HG03521 (cell line): ENCODE data around the gene SOBP.
"Not testable (repeated sequence)": the region's sequence is repeated elsewhere in the genome, so short reads cannot be mapped to it uniquely, and the experiment has no call there.

Source experiments
- ATAC-seq: cut with Tn5 transposase; IDR thresholded peaks from one replicate; pipeline ENCODE4 v1.9.1; 2021; ENCODE audit warnings: mild to moderate bottlenecking, moderate library complexity; ENCODE audit not compliant: unreplicated experiment

SOBP gene

DNA sequence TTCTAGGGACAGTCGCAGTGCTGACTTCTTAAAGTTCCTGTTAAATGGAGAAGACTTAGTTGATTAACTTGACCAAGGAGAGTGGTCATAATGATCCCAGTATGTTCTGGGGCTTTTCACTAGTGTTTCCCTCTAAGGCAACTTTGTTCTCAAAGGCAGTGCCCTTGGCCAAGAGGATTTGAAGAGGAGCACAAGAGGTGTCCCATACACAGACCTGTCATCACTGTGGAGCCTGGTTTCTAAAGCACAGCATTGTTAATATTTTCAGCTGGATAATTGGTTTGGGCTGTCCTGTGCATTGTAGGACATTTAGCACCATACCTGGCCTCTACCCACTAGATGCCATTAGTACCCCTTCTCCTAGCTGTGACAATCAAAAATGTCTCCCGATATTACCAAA is 30.8 kb downstream of the SOBP start:
- ATAC-seq = not testable (repeated sequence)

DNA sequence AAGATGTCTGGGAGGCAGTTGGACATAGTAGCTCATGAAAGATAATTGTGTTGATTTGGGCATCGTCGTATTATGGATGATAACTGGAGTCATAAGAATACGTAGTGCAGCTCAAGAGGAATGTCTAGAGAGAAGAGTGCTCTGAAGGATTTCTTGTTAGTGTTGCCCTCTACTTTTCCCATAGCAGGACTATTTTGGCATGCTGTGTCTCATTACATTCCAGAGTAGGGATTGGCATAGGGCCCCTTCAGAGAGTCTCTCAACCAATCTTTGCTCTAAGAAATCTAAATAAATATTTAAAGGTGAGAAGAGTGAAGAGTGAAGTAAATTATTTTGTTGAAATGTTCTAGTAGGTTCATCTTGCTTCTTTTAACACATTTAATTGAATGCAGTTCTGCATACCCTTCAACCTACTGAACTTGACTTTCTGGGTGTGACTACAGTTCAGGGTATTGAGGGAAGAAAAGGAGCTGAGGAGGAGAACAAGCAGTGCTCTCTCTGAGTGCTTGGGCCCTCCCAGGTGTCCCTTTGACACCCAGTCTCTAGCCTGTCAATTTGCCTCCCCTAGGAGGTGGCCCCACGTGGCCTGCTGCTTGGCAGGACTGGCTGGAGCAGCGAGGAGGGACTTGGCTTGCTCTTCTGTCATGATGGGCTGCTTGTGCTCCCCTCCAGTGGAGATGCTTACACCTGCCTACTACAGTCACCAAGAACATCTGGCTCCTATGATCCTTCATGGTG is 33.3 kb downstream of the SOBP start:
- ATAC-seq = no peak

DNA sequence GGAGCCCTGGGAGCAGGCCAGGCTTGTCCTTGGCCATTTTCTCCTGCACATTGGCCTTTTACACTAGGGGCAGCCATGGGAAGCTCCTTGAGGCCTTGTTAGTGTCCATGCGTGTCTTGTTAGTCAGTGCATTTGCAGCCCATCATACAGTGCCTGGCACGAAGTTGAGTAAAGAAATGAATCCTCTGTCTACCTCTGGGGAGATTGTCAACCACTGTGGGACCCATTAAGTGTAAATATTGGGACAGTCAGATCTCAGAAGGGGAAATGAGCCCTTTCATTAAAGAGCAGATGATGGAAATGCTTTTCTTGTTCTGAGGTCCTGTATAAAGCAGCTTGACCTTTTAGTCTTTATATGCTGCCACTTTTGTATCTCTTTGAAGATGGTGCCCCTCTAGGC is 33.9 kb downstream of the SOBP start:
- no peak for ATAC-seq

DNA sequence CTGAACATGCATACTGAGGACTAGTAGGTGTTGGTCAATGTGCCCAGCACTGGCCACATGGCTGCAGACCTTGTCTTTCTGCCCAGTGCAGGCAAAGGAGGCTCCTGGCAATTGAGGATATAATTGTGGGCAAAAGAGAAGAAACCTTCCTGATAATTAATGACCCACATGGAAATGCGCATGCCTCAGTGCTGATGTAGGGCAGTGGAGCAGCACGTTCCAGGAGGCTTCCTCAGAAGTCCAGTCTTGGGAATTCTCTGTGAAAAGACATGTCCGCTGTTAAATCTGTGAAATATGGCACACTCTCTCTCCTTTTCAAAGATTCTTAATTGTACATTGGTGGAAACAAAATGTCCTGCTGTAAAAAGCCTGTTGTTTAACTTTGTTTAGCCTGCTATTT is 34.7 kb downstream of the SOBP start:
- no peak for ATAC-seq

DNA sequence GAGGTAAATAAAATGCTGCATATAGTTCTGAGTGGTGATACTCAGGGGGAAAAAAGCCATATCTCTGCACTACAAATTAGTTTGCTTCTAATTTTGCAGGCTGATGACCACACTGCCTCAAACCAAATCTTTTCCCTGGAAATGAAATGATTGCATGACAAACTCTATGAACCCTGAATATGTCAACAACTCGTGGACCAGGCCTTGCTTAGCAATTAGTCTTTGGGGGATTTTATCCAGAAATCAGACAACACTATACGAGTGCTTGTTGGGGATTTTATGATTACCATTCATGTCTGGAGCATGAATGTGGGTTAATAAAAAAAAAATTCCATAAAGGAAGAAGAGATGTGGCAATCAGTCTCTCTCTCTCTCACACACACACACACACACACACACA is 42.0 kb downstream of the SOBP start:
- ATAC-seq = no peak

DNA sequence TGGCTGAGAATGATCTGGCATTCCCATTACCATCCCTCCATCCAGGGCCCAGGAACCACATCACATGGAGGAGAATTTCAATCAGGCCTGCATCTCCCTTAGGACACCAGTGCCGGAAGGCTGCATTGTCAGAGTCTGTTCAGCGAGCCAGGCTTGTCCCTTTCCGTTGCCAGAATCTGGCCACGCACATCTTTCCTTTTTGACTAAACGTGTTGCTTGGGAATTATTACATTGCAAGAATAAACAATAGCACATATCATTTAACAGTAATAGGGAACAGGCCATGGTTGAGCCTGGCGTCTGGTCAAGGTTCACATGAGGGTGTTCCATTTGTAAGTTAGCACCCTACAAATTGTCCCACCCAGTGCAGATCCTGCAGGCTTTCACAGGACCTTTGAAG is 42.8 kb downstream of the SOBP start:
- no peak for ATAC-seq

DNA sequence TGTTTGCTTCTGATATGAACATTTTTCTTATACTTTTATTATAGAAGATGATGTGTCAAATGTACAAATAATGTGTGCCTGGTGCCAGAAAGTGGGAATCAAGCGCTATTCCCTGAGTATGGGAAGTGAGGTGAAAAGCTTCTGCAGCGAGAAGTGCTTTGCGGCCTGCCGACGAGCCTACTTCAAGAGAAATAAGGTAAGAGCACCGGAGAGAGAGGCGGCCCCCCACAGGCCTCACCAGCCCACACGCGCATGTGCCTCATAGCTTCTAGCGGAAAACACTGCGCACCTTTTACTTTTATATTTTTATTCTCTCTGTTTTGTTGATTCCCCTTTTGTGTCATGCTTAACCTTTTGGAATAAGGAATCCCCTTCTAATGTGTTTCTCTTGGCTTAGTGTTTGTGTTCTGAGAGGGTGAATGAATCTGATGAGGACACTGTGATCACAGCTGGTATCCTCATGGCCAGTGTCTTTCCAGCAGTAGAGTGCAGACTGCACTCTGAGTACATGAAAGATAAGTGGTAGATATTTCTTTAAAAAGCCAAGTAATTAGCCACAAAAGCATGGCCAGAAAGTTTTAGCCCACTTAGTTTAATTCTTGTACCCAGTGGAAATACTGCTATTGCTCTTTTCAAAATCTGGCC is 43.6 kb downstream of the SOBP start:
- no peak for ATAC-seq

DNA sequence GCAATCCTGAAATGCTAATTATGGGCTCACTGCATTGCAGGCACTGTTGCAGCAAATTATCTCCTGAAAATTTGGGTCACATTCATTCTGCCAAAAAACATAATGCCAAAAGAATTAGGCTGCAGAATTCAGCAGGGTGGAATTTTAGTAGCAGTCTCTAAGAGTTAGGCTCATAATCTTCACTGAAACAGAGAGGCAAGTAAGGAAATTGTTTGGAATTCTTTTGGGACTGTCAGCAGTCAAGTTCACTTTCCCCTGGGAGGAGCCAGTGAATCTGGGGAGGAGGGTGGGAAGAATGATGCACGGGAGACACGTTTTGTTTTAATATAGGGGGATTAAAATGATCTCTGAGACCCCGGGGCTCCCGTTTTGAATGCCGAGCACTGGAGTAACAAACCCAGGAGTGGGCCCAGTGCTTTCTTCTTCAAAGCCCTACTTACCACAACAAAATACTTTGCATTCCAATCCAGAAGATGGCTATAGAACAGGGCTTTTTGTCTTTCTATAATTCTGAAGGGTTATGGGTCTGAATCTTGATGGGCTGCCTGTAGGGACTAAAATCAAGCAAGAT is 44.7 kb downstream of the SOBP start:
- no peak for ATAC-seq

DNA sequence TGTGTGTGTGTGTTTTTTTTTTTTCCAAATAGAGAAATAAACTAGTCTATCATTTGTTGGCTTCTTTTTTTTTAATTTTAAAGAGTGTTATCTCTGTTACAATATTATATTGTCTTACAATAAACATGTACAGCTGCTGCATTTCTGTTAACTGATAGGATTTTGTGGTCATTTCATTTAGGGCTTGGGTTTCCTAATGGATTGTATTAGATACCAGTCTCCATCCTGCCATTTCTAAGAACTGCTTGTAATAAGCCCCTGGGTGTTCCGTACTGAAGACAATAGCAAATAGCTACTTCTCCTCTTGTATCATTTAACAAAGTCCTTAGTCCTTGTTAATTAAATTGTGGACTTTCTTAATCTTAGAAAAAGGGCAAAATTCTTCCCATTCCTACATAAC is 45.7 kb downstream of the SOBP start:
- ATAC-seq = no peak

DNA sequence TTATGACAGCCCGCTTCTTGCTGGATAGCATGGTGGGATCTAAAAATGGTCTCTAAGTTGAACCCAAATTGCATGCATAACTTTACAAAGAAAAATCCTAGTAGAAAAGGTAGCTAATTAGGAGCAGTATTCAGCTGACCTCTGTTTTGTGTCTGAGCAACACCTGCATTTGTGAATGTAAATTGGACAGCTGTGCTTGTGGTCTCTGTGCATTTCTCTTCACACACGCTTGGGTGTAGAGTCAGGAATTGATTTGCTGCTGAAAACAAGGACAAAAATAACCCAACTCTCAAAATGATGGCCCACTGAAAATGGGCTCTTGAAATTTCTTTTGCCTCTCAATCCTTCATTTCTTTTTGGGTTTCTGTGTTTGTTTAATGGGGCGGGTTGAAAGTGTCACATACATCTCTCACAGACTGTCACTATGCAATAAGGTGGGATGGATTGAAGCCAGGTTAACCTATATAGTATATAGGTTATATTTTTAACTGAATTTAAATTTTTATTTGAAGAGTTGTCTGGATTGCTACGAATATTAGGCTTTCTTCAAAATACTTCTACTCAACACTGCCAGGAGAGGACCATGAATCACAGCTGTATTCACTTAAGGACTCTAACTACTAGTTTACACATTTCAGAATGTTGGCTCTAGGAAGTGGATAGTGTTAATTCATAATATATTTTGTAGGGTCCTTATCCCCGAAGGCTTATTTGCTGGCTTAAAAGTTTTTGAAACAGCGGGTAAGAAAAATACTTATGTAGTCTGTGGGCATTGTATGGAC is 46.5 kb downstream of the SOBP start:
- ATAC-seq = no peak

DNA sequence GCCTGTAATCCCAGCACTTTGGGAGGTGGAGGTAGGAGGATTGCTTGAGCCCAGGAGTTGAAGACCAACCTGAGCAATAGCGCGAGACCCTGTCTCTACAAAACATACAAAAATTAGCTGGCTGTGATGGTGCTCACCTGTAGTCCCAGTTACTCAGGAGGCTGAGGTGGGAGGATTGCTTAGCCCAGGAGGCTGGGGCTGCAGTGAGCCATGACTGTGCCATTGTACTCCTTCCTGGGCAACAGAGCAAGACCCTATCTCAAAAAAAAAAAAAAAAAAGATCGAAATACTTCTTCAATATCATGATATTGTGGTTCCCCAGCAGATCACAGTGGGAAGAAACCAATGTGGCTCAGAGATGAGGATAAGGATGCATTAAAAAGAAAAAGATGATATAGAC is 47.6 kb downstream of the SOBP start:
- no peak for ATAC-seq

DNA sequence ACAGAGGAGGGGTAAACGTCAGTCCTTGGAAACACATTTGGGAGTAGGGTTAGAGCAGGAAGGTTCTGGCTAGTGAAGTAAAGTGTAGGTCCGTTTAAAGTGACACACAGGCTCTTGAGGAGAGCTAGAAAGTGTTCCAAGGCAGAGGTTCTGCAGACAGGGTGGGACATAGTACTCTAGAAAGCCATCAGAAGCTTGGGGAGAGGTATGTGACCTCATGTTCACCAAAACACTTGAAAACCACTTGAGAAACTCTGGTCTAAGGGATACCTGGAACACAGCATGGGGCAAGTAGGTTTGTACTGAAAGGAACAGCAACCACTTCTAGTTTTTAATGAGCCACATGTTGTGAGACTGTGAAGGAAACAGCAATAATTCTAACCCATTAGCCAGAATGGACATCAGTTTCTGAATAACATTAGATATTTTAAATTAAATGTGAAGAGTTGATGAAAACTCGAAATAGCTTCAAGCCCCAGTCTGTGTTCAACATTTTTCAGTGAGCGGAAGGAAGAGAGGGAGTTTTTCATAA is 49.0 kb downstream of the SOBP start:
- ATAC-seq = no peak

DNA sequence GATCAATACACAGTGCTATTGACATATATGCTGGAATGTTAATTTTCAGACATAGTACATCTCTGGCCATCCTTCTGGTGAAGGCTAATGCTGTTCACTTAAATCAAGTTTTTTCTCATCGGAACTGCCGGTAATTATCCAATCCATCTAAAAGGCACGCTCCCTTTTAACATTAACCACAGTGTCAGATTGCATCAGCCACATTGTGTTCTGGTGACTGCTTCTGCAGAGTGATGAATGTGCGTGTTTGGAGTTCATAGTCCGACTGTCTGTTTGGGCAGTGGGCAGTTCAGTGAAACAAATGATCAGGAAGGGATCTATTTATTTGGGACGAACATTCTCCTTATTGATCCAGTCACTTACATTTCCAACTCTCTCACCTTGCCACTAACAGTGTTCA is 49.5 kb downstream of the SOBP start:
- ATAC-seq = no peak

DNA sequence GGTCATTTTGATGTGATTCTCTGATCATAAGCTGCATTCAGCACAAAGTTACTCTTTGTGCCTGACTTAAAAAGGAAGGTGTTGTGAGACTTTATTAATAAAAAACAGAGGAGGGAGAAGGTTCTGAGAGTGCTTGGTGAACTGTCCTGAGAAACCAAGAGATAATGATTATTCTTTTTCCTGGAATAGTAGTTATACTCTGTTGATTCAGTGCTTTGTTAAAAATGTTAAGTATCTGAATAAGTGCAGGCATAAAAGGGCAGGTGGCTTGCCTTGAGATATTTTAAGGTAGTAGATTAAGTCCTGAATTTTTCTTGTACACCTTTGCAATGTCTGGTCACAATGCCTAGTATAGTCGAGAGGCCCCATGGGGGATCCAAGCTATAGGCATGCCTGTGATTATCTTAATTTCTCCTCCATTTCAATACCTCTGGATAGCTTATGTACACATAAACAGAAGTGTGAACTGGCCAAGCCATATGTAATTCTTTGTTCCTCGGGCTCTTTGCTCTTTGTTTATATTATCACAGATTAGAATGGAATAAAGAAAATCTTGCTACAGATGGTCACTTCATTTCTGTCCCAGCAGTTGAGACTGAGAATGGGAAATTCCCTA is 50.0 kb downstream of the SOBP start:
- no peak for ATAC-seq

DNA sequence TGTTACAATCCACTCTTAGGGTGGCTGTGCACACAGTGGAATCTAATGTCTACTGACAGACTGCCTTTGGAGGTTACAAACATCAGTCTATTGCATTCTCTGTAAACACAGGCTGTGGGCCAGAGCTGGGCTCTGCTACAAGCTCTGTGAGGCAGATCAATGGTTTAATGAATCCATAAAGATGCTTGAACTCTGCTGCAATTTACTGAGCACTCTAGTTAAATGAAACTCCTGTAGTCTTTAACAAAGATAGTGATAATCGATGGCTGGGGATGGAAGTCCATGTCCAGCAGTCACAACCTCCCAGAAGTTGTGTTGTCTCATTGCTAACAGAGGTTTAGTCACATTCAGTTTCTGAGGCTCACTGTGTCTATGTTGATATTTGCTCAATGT is 50.5 kb downstream of the SOBP start:
- ATAC-seq = no peak

DNA sequence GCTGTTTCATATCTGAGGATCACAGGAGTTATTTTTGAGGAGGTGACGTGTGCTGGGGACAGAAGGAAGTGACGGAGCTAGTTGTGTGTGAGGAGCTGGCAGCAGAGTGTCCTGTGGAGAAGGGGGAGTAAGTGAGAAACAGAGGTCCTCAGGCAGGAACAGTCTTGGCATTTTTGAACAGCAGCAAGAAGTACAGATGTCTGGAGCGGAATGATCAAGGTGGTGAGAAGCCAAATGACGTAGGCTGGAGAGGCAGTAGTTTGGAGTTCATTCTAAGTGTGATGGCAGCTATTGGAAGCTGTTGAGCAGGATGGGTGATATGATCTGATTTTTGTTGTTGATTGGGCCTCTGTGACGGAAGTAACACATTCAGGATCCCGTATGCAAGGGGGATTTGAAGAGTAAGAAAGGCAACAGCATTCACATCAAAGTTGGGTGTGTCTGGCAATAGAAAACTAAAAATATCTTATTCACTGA is 52.3 kb downstream of the SOBP start:
- ATAC-seq = no peak

DNA sequence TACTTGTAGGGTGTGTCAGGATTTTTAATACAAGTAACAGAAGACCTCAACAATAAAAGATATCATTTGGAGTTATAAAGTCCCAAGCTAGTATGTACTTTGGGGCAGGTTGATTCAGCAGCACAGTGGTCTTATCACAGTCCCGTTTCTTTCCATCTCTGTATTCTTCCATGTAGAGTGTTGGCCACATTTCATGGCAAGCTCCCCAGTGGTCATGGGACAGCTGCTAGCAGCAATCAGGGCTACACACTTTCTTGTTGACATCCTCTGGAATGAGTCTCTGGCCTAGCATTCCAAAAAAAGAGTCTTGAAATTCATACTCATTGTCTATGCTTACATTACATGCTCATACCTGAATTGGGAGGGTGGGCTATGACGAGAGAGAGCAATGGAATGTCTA is 53.2 kb downstream of the SOBP start:
- ATAC-seq = no peak

DNA sequence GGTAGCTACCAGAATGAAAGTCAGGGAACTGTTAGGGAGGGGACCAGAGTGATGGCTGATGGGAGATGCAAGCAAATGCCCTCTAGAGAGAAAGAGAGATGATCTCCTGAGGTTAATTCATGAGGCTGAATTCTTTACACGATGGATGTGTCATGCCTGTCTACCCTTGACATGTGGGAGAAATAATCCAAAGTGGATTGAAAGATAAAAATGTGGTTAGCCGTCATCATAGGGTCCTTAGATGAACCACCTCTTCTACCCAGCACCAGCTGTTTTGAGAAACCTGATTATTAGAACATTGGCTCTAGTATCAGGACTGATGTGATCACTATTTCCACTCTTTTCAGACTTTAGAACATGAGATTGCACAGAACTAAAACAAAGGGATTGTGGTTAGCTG is 53.6 kb downstream of the SOBP start:
- ATAC-seq = no peak

DNA sequence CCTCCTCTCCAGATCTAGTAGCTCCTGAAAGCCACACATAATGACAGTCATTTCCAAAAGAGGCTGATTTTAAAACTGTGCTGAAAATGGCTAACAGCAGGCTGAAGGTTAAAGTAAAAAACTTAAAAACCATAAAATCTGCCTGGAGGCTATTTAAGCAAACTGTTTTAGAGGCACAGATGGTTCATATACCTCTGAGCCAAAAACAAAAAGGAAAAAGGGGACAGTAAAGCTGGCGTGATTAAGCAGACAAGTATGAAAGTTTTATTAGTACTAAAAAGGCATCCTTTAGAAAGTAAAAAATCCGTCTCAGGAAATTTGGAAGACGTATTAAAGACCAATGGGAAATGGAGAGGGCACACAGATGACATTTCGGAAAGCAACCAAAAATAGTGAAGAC is 55.8 kb downstream of the SOBP start:
- no peak for ATAC-seq

DNA sequence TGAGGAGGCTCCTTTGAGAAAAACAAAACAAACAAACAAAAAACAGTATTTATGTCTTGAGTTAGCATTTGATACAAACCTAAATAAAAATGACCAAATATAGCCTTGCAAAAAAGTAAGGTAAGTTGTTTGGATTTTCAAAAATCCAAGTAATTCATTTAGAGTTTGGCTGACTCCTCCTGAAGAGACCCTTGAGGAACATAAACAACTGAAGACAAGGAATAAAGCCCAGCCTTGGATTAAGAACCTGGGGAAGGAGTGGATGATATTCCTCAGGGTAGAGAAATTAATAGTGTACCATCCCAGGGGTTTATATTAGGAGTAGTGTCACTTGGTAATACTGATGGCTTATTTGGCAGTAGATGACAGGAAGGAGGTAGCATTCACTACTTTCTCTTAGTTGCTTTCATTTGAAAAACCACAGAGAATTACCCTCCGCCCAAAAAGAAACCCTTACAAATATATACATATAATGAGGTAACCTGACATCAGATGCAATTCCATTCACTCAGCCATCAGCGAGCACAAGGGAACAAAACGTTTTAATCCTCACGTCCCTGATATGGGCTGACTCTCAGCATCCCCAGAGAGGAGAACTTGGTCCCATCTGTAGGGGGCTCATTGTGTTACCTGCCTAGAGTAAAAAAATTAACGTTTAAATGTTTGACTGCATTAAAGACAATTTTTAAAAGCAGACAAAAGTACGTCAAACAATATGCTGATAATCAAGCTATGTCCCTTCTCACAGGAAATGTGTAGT is 57.0 kb downstream of the SOBP start:
- no peak for ATAC-seq
